B cell (primary cell): ENCODE data around the gene CTXN3. TPM values are rescaled to one million over a fixed set of nuclear protein-coding genes. Genes with fewer than 3 reads are reported as not detected.

ENCODE experiments used
- ATAC-seq: fragments of 200-7000 bp; cut with Tn5 transposase; one replicate; pipeline ENCODE4 v1.10.0; 2021; ENCODE audit warnings: low read depth, mild to moderate bottlenecking, moderate number of reproducible peaks, moderate library complexity
- CTCF ChIA-PET: fragments of 350-600 bp; sonication (Branson Sonifier 250); formaldehyde crosslinking; loops from one replicate; lab custom pipeline; 2021; ENCODE audit warnings: antibody characterized with exemption, inconsistent platforms; lab: Charles Lee
- POLR2A ChIA-PET: fragments of 350-600 bp; sonication (Branson Sonifier 250); formaldehyde crosslinking; loops from one replicate; lab custom pipeline; 2021; ENCODE audit warnings: antibody characterized with exemption; lab: Charles Lee
- DNase-seq: peaks from one replicate; pipeline ENCODE4 v3.0.0; 2013
- H2AFZ ChIP-seq: 2 replicates; pipeline ENCODE4 v1.6.1; 2012; ENCODE audit warnings: mild to moderate bottlenecking, low read depth, low read length; ENCODE audit not compliant: insufficient read depth, poor library complexity, severe bottlenecking
- H3K27ac ChIP-seq, 2 donors: 1 replicate in 1 of 2; 2 replicates in 1 of 2; pipeline ENCODE4 v1.5.1; 2012 to 2013; ENCODE audit warnings: low read length in 2 of 2, mild to moderate bottlenecking in 2 of 2, moderate library complexity in 1 of 2
- H3K27me3 ChIP-seq, 4 experiments: fragments of 200-600 bp in 1 of 4; sonication (generic) in 1 of 4; replicated peaks in 1 of 4; 1 replicate in 2 of 4; 2 replicates in 2 of 4; pipeline versions ENCODE4 v1.6.1 to v1.7.0; 2013 to 2016; ENCODE audit warnings: low read length in 3 of 4, mild to moderate bottlenecking in 2 of 4, mixed read lengths in 1 of 4, moderate library complexity in 1 of 4; ENCODE audit not compliant: insufficient read depth in 4 of 4, control insufficient read depth in 3 of 4; ENCODE audit errors: control extremely low read depth in 1 of 4
- H3K36me3 ChIP-seq, 2 experiments: replicated peaks in 1 of 2; 1 replicate in 1 of 2; 2 replicates in 1 of 2; pipeline versions ENCODE4 v1.6.1 to v1.7.1; 2013; ENCODE audit warnings: low read length in 1 of 2; ENCODE audit not compliant: insufficient read depth in 2 of 2, control insufficient read depth in 1 of 2; ENCODE audit errors: control extremely low read depth in 1 of 2, extremely low read depth in 1 of 2
- H3K4me1 ChIP-seq, 2 donors: fragments of 200-600 bp in 1 of 2; sonication (generic) in 1 of 2; 1 replicate in 1 of 2; 2 replicates in 1 of 2; pipeline versions ENCODE4 v1.5.1 to v1.6.1; 2013 to 2017; ENCODE audit warnings: low read length in 2 of 2; ENCODE audit not compliant: control insufficient read depth in 2 of 2, insufficient read depth in 2 of 2
- H3K4me2 ChIP-seq: replicated peaks from 2 replicates; pipeline ENCODE3; 2012; ENCODE audit warnings: mild to moderate bottlenecking, low read depth, low read length; ENCODE audit not compliant: poor library complexity, severe bottlenecking
- H3K4me3 ChIP-seq, 5 experiments: fragments of 200-600 bp in 1 of 5; sonication (generic) in 1 of 5; 1 replicate in 3 of 5; 2 replicates in 2 of 5; pipeline versions ENCODE4 v1.5.1 to v1.7.0; 2011 to 2016; ENCODE audit warnings: low read length in 4 of 5, mild to moderate bottlenecking in 4 of 5, low read depth in 2 of 5, control low read depth in 1 of 5, moderate library complexity in 1 of 5; ENCODE audit not compliant: insufficient read depth in 1 of 5; ENCODE audit errors: control extremely low read depth in 1 of 5, extremely low read depth in 1 of 5
- H3K79me2 ChIP-seq: fragments of 200-600 bp; sonication (generic); one replicate; pipeline ENCODE4 v1.6.0; 2016; ENCODE audit warnings: low read length; ENCODE audit not compliant: control insufficient read depth, insufficient read depth
- H3K9ac ChIP-seq: fragments of 200-600 bp; sonication (generic); 2 replicates; pipeline ENCODE4 v1.6.1; 2017; ENCODE audit warnings: mild to moderate bottlenecking, low read length, moderate library complexity
- H3K9me3 ChIP-seq, 3 donors: one replicate each; pipeline versions ENCODE4 v1.6.1 to v1.7.1; 2013; ENCODE audit warnings: low read length in 2 of 3; ENCODE audit not compliant: control insufficient read depth in 2 of 3, insufficient read depth in 1 of 3; ENCODE audit errors: control extremely low read depth in 1 of 3
- H4K20me1 ChIP-seq: 2 replicates; pipeline ENCODE4 v1.6.0; 2012; ENCODE audit warnings: mild to moderate bottlenecking, low read length; ENCODE audit not compliant: insufficient read depth, control insufficient read depth, poor library complexity, severe bottlenecking
- H3K27ac Mint-ChIP-seq: one replicate; pipeline ENCODE4 v1.8.0; 2021; ENCODE audit warnings: mixed read lengths
- H3K27me3 Mint-ChIP-seq: one replicate; pipeline ENCODE4 v1.8.0; 2021; ENCODE audit warnings: mixed read lengths
- H3K4me1 Mint-ChIP-seq: one replicate; pipeline ENCODE4 v1.8.0; 2021; ENCODE audit warnings: mixed read lengths
- H3K4me3 Mint-ChIP-seq: one replicate; pipeline ENCODE4 v1.8.0; 2021; ENCODE audit warnings: mixed read lengths
- H3K9me3 Mint-ChIP-seq: one replicate; pipeline ENCODE4 v1.8.0; 2022; ENCODE audit warnings: mixed read lengths; ENCODE audit not compliant: insufficient read depth
- EZH2 ChIP-seq: IDR thresholded peaks from 2 replicates; pipeline ENCODE4 v1.6.1; 2012; ENCODE audit warnings: borderline replicate concordance, low read depth, mild to moderate bottlenecking, moderate library complexity, low read length; ENCODE audit not compliant: insufficient read depth, poor library complexity, severe bottlenecking
- WGBS: methylation state at CpG from one replicate; pipeline ENCODE4 v1.1.5; 2013; ENCODE audit warnings: missing lambda C conversion rate; ENCODE audit not compliant: insufficient coverage; 5-methylcytosine and 5-hydroxymethylcytosine counted together
- intact Hi-C: fragments of 100-400 bp; cut with micrococcal nuclease; formaldehyde crosslinking; loops from one replicate; pipeline ENCODE4 v1.10.0; 2022
- polyA plus RNA-seq: library from polyadenylated mRNA; depleted of rRNA; stranded (reverse); fragments of >200 nt; gene quantifications from 2 replicates; pipeline ENCODE4 v1.2.3, GENCODE V29; 2012
- total RNA-seq, 2 donors: library from RNA; stranded (reverse); fragments of 120-200 nt in 1 of 2; gene quantifications; 1 replicate in 1 of 2; 2 replicates in 1 of 2; pipeline versions ENCODE4 v1.2.3 to v1.2.4, GENCODE V29; 2013 to 2022
- TF ChIP-seq, protein P1 (sequence below): fragments of 200-600 bp; IDR thresholded peaks from one replicate; pipeline ENCODE4 v1.8.0; 2022; ENCODE audit warnings: antibody characterized with exemption, mild to moderate bottlenecking

CTXN3 gene
- total and polyA plus RNA-seq, 2 donors (not counting 1 experiment from before 2014, with no cell fraction given): not detected

DNA sequence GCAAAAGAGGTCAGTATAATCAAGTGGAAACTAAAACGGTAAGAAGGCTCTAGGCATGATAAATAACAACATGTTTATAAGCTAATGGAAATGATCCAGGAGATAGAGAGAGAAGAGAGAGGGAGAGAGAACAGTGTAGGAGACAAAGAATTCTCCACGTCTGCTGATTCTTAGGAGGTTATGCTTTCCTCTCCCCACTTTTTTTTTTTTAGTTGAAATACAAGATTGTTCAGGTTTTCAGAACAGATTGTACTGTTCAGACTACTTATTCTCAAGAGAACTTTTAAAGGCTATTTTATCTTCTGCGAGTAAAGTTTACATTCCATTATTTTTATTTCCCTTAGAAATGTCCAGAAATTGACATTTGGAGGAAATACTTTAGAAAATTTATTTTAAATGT is 58.3 kb downstream of the CTXN3 start:
- Histone ChIP-seq H4K20me1 (no peaks in the 10 kb centered on the region), H3K27ac (no peak overlapping the region), H2AFZ (no peak overlapping the region), H3K4me2 (no peak overlapping the region), H3K4me3 (no peak overlapping the region), H3K36me3 (no peaks in the 10 kb centered on the region), H3K79me2 (no peaks in the 10 kb centered on the region), H3K27me3 (no peaks in the 10 kb centered on the region), H3K4me1 (no peaks in the 10 kb centered on the region), H3K9me3 (no peaks in the 10 kb centered on the region), H3K9ac (no peak overlapping the region)
- ATAC-seq (no peak), DNase-seq (no peak)
- Mint-ChIP-seq H3K4me1 (no peaks in the 10 kb centered on the region), H3K27me3 (no peaks in the 10 kb centered on the region), H3K27ac (no peak overlapping the region), H3K9me3 (no peaks in the 10 kb centered on the region), H3K4me3 (no peak overlapping the region)
- TF ChIP-seq EZH2: no peak
- TF ChIP-seq, protein P1, sequence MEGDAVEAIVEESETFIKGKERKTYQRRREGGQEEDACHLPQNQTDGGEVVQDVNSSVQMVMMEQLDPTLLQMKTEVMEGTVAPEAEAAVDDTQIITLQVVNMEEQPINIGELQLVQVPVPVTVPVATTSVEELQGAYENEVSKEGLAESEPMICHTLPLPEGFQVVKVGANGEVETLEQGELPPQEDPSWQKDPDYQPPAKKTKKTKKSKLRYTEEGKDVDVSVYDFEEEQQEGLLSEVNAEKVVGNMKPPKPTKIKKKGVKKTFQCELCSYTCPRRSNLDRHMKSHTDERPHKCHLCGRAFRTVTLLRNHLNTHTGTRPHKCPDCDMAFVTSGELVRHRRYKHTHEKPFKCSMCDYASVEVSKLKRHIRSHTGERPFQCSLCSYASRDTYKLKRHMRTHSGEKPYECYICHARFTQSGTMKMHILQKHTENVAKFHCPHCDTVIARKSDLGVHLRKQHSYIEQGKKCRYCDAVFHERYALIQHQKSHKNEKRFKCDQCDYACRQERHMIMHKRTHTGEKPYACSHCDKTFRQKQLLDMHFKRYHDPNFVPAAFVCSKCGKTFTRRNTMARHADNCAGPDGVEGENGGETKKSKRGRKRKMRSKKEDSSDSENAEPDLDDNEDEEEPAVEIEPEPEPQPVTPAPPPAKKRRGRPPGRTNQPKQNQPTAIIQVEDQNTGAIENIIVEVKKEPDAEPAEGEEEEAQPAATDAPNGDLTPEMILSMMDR: no peak
- ChIA-PET POLR2A (no interaction called here), CTCF (no interaction called here)
- WGBS: no CpG with 5 or more reads among the region's 3 CpGs
- intact Hi-C loops: no loop called here

Other genes starting within 250 kb of the CTXN3 start
- 33.7 and 35.5 TPM in 2 replicates for gene PRRC1, start 131.4 kb upstream of the CTXN3 start, total RNA-seq
- gene PRRC1, start 131.4 kb upstream of the CTXN3 start, polyA plus RNA-seq: 9.7 and 15.8 TPM in 2 replicates
- gene CCDC192, start 54.3 kb downstream of the CTXN3 start, total RNA-seq: not detected in 2 replicates
- gene CCDC192, start 54.3 kb downstream of the CTXN3 start, polyA plus RNA-seq: not detected in 2 replicates